Measurements from ENCODE around the gene SLC24A2. TPM values are rescaled to one million over a fixed set of nuclear protein-coding genes. Genes with fewer than 3 reads are reported as not detected.

SLC24A2 gene
- total and polyA plus RNA-seq, 2 of the 8 experiments (the other 6 are each of a cell fraction or from before 2014, with no cell fraction given): 2.8 to 6.5 TPM

DNA sequence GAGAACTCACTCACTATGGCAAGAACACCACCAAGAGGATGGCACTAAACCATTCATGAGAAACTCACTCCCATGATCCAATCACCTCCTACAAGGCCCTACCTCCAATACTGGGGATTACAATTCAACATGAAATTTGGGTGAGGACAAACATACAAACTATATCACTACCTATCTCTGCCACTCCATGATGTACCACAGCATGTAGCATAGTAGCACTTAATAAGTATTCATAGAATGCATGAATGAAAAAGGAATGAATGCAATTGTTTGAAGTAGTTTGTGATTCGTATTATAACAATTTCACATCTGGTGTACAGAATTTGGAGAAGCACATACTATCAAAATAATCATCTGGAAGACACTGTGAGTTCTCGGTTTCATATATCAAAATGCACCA is 27.9 kb upstream of the SLC24A2 start:
- H2AK5ac ChIP-seq (ENCODE audit: low read depth, low read length): no peak overlapping the region
- H3K9ac ChIP-seq (replicated peaks in 1 of 4; ENCODE audit: extremely low read depth in 1 of 4, low read depth in 3 of 4, low read length in 3 of 4): no peak overlapping the region
- H2AFZ ChIP-seq (ENCODE audit: low read length): no peak overlapping the region
- H3K27me3 ChIP-seq (replicated peaks in 1 of 4; ENCODE audit: control insufficient read depth in 3 of 4, extremely low read depth in 1 of 4, insufficient read depth in 3 of 4, low read length in 3 of 4): no peaks in the 10 kb centered on the region
- no peak overlapping the region for H2BK120ac ChIP-seq (replicated peaks; ENCODE audit: low read depth, low read length)
- ChIA-PET CTCF (ENCODE audit: partially characterized antibody) (no interaction called here), POLR2A (ENCODE audit: partially characterized antibody) (interaction anchor here (0.6 kb wide), 1 partner anchor 13 kb away, joined by 3 read pairs; no protein-coding TSS in a partner anchor)
- no peak overlapping the region for H2BK15ac ChIP-seq (ENCODE audit: low read length)
- no peak for TF ChIP-seq CBX8 (IDR thresholded peaks at IDR 0.05; ENCODE audit: borderline replicate concordance, low read depth, low read length)
- TF ChIP-seq RFX5 (IDR thresholded peaks at IDR 0.05; ENCODE audit: borderline replicate concordance, low read depth, low read length): no peak
- TF ChIP-seq JUN (IDR thresholded peaks at IDR 0.05; ENCODE audit: low read depth, low read length): no peak
- no peak for TF ChIP-seq GABPA (IDR thresholded peaks at IDR 0.05; ENCODE audit: borderline replicate concordance, insufficient read depth, low read length)
- peak; percentile 87 for TF ChIP-seq ZNF274 (IDR thresholded peaks at IDR 0.05; ENCODE audit: borderline replicate concordance, extremely low read depth, low read length)
- TF ChIP-seq RBBP5 (IDR thresholded peaks at IDR 0.05; ENCODE audit: borderline replicate concordance, low read depth, low read length): no peak
- no peak overlapping the region for H3K27ac ChIP-seq (ENCODE audit: low read depth, low read length)
- H4K5ac ChIP-seq (ENCODE audit: insufficient read length, low read depth, low read length): no peak overlapping the region
- H2BK12ac ChIP-seq (ENCODE audit: low read depth, low read length): no peak overlapping the region
- no peak overlapping the region for H2BK5ac ChIP-seq (ENCODE audit: low read depth, low read length)
- no peaks in the 10 kb centered on the region for H3K4me1 ChIP-seq (replicated peaks in 1 of 4; ENCODE audit: control insufficient read depth in 3 of 4, insufficient read depth in 4 of 4, low read length in 3 of 4)
- no peak overlapping the region for H3K56ac ChIP-seq (replicated peaks; ENCODE audit: insufficient read length, low read depth, low read length)
- H3K36me3 ChIP-seq (ENCODE audit: control insufficient read depth in 2 of 4, insufficient read depth in 4 of 4, low read length in 3 of 4): no peaks in the 10 kb centered on the region; a peak in 2 of 8 replicates
- H2BK20ac ChIP-seq (ENCODE audit: low read length): no peak overlapping the region
- H3K79me2 ChIP-seq (ENCODE audit: control insufficient read depth in 1 of 2, insufficient read depth in 2 of 2, low read length in 2 of 2): no peaks in the 10 kb centered on the region
- no peak for FAIRE-seq
- no peak overlapping the region for H3K14ac ChIP-seq (ENCODE audit: insufficient read length)
- no peaks in the 10 kb centered on the region for H3K79me1 ChIP-seq (ENCODE audit: low read depth, low read length)
- H4K8ac ChIP-seq (ENCODE audit: extremely low read depth, insufficient read depth, low read length): no peak overlapping the region
- H3K23ac ChIP-seq (ENCODE audit: insufficient read length): no peak overlapping the region
- no peak overlapping the region for H3K4ac ChIP-seq (replicated peaks; ENCODE audit: insufficient read length, low read depth, low read length)
- H4K20me1 ChIP-seq (replicated peaks in 1 of 2; ENCODE audit: control insufficient read depth in 1 of 2, insufficient read depth in 2 of 2, low read length in 2 of 2): no peaks in the 10 kb centered on the region
- DNase-seq (ENCODE audit: low read depth in 1 of 2, low spot score in 2 of 2): no peak
- 86% methylated on average over 2 of the region's 2 CpGs; no CpG with 5 or more reads in 1 of the 2 experiments for WGBS, 2 experiments (ENCODE audit: extremely low coverage in 1 of 2, insufficient coverage in 1 of 2, insufficient read length in 1 of 2, insufficient replicate concordance in 2 of 2, low coverage in 1 of 2, low lambda C conversion rate in 2 of 2, missing lambda C conversion rate in 1 of 2)
- H3K18ac ChIP-seq (ENCODE audit: extremely low read depth, low read length): no peak overlapping the region
- H3K4me3 ChIP-seq (ENCODE audit: extremely low read depth in 1 of 4, insufficient read depth in 2 of 4, low read depth in 3 of 4, low read length in 4 of 4): no peak overlapping the region
- H3K4me2 ChIP-seq (ENCODE audit: insufficient read depth in 1 of 2, low read depth in 2 of 2, low read length in 2 of 2): no peak overlapping the region
- no peaks in the 10 kb centered on the region for H3K23me2 ChIP-seq (ENCODE audit: low read depth, low read length)
- no peak overlapping the region for H4K91ac ChIP-seq (replicated peaks; ENCODE audit: insufficient read length, low read length)
- peaks cover 19 to 23% of the 10 kb centered on the region in 2 experiments; a peak in 2 of 4 replicates for H3K9me3 ChIP-seq (ENCODE audit: insufficient read depth in 2 of 2, low read depth in 1 of 2, low read length in 1 of 2)
